IPS-15b (cell line): ENCODE results near the gene VTCN1.
"Not testable (repeated sequence)": the region's sequence is repeated elsewhere in the genome, so short reads cannot be mapped to it uniquely, and the experiment has no call there.

ENCODE experiments used
- H3K27me3 ChIP-seq: one replicate; pipeline ENCODE4 v1.6.1; 2013; ENCODE audit warnings: low read length; ENCODE audit not compliant: control insufficient read depth, insufficient read depth
- H3K36me3 ChIP-seq: one replicate; pipeline ENCODE4 v1.6.1; 2013; ENCODE audit warnings: low read length; ENCODE audit not compliant: control insufficient read depth, insufficient read depth
- H3K4me1 ChIP-seq: one replicate; pipeline ENCODE4 v1.6.1; 2013; ENCODE audit warnings: mild to moderate bottlenecking, low read length; ENCODE audit not compliant: control insufficient read depth, insufficient read depth
- H3K4me3 ChIP-seq: one replicate; pipeline ENCODE4 v1.5.1; 2013; ENCODE audit warnings: low read depth, low read length
- H3K9ac ChIP-seq: one replicate; pipeline ENCODE4 v1.6.1; 2013; ENCODE audit warnings: low read depth, mild to moderate bottlenecking, low read length
- H3K9me3 ChIP-seq: one replicate; pipeline ENCODE4 v1.6.1; 2013; ENCODE audit warnings: mild to moderate bottlenecking, low read length; ENCODE audit not compliant: control insufficient read depth, insufficient read depth

The VTCN1 gene, protein sequence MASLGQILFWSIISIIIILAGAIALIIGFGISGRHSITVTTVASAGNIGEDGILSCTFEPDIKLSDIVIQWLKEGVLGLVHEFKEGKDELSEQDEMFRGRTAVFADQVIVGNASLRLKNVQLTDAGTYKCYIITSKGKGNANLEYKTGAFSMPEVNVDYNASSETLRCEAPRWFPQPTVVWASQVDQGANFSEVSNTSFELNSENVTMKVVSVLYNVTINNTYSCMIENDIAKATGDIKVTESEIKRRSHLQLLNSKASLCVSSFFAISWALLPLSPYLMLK

DNA sequence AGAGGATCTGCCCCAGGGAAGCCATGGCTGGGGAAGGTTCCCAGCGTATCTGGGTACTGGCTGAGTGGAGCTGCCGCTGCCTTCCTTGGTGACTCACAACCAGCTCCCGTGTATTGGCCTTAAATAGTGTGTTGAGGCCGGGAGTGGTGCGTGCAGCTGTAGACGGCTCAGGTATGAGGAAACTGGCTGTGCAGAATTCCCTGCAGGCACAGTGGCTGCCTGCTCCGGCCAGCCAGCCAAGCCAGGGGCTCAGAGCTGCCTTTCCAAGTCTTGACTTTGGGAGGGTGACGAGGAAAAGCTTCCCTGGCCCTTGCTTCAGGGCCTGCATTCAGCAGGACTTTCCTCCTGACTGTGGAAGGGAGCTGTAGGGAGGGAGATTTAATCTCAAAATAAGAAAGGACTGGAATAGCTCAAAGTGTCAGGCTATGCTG, at the start of gene VTCN1:
TSS of gene VTCN1 (minus strand) at position 97 of the 431 bp plus-strand sequence. CDS start at position 25, 72 bp downstream.
- no peak within 1 kb of the TSS for H3K4me3 ChIP-seq
- H3K27me3 ChIP-seq: no peaks in the 10 kb centered on the region
- no peaks in the 10 kb centered on the region for H3K9me3 ChIP-seq
- no peak within 1 kb of the TSS for H3K9ac ChIP-seq
- H3K36me3 ChIP-seq: no peaks in the 10 kb centered on the region
- no peaks in the 10 kb centered on the region for H3K4me1 ChIP-seq

DNA sequence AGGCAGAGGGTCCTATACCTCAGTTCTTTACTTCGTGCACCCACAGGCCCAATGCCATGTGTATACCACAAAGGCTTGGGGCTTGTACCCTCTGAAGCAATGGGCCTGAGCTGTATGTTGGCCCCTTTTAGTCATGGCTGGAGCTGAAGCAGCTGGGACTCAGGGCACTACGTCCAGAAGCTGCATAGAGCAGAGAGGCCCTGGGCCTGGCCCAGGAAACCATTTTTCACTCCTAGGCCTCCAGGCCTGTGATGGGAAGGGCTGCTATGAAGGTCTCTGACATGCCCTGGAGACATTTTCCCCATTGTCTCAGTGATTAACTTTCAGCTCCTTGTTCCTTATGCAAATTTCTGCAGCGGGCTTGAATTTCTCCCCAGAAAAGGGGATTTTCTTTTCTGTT, 48.1 kb upstream of the VTCN1 start:
- Histone ChIP-seq H3K4me3 (no peak overlapping the region), H3K9me3 (peaks cover 12% of the 10 kb centered on the region), H3K36me3 (no peaks in the 10 kb centered on the region), H3K4me1 (no peaks in the 10 kb centered on the region), H3K9ac (no peak overlapping the region), H3K27me3 (no peaks in the 10 kb centered on the region)

DNA sequence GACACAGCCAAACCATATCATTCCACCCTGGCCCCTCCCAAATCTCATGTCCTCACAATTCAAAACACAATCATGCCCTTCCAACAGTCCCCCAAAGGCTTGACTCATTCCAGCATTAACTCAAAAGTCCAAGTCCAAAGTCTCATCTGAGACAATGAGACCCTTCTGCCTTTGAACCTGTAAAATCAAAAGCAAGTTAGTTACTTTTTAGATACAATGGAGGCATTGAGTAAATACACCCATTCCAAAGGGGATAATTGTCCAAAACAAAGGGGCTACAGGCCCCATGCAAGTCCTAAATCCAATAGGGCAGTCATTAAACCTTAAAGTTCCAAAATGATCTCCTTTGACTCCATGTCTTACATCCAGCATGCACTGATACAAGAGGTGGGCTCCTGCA, 47.3 kb upstream of the VTCN1 start:
- H3K9ac ChIP-seq, H3K27me3 ChIP-seq, H3K36me3 ChIP-seq, H3K4me1 ChIP-seq, H3K4me3 ChIP-seq: not testable (repeated sequence)
- peaks cover 12% of the 10 kb centered on the region for H3K9me3 ChIP-seq

DNA sequence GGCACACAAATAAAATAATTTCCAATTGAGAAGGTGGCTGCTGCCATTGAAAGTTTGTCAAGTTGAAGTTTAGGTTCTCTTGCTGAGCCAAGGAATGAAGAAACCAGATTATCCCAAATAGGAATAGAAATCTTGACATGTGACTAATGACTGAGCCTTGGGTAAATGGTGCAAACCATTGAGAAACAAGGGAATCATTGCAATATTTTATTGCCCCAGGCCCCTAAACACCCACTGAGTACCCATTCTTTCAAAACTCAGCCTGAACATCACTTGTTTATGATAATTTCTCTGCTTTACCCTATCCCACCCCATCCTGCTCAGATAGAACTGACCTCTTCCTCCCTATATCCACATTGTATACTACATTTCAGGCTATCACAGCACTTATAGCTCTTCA, 46.6 kb upstream of the VTCN1 start:
- Histone ChIP-seq H3K4me3 (no peak overlapping the region), H3K27me3 (no peaks in the 10 kb centered on the region), H3K36me3 (no peaks in the 10 kb centered on the region), H3K9ac (no peak overlapping the region), H3K9me3 (peaks cover 12% of the 10 kb centered on the region), H3K4me1 (no peaks in the 10 kb centered on the region)

DNA sequence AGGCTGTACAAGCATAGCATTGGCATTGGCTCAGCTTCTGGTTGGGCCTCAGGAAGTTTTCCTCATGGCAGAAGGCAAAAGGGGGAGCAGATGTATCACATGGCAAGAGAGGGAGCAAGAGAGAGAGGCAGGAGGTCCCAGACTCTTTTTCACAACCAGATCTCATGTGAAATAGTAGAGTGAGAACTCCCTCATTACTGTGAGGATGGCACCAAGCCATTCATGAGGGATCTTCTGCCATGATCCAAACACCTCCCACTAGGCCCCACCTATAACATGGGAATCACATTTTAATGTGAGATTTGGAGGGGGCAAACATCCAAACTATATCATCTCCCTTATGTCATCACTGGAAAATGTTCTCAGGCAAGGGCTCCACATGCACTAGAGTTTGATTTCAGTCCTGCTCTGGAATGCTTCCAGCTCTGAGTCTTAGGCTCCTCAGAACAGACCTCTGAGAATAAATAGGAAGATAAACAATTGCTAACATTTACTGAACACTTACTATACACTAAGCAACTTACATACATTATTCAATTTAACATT, 39.4 kb upstream of the VTCN1 start:
- H3K36me3 ChIP-seq: no peaks in the 10 kb centered on the region
- H3K9ac ChIP-seq: no peak overlapping the region
- no peaks in the 10 kb centered on the region for H3K4me1 ChIP-seq
- H3K27me3 ChIP-seq: no peaks in the 10 kb centered on the region
- no peaks in the 10 kb centered on the region for H3K9me3 ChIP-seq
- no peak overlapping the region for H3K4me3 ChIP-seq

DNA sequence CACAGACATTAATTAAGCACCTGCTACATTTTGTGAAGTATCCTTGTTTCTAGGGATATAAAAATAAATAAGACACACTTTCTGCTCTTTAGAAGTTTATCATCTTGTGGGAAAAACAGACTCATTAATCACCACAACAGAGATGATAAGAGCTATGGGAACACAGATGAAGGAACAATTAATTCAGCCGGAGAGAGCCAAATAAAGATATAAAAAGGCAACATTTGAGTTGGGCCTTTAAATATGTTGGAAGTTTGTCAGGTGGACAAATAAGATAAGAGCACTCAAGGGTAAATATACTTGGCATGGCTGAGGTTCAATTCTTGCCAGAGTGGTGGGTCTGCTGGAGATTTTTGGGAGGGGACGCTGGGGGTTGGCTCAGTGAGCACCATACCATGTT, 34.2 kb upstream of the VTCN1 start:
- Histone ChIP-seq H3K9ac (no peak overlapping the region), H3K27me3 (no peaks in the 10 kb centered on the region), H3K9me3 (no peaks in the 10 kb centered on the region), H3K4me1 (no peaks in the 10 kb centered on the region), H3K36me3 (no peaks in the 10 kb centered on the region), H3K4me3 (no peak overlapping the region)

DNA sequence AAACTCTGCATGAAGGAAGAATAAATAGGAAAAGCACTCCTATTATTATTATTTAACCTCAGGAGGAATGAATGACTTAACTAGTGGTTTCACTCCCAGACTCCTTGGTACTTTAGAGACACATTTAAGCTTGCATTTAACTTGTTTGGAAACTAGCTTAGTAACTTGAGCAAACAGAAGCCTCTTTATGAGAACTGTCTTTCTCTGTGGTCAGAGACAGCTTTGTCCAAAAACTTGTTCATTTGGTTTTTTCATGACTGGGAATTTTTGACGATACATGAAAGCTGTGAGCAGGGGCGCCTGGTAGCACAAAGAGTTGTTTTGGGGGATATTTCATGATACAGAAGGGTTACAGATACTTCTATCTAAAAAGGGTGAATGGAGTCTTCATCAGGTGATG, 33.6 kb upstream of the VTCN1 start:
- H3K4me1 ChIP-seq: no peaks in the 10 kb centered on the region
- no peaks in the 10 kb centered on the region for H3K36me3 ChIP-seq
- no peak overlapping the region for H3K9ac ChIP-seq
- H3K27me3 ChIP-seq: no peaks in the 10 kb centered on the region
- H3K4me3 ChIP-seq: no peak overlapping the region
- H3K9me3 ChIP-seq: no peaks in the 10 kb centered on the region

DNA sequence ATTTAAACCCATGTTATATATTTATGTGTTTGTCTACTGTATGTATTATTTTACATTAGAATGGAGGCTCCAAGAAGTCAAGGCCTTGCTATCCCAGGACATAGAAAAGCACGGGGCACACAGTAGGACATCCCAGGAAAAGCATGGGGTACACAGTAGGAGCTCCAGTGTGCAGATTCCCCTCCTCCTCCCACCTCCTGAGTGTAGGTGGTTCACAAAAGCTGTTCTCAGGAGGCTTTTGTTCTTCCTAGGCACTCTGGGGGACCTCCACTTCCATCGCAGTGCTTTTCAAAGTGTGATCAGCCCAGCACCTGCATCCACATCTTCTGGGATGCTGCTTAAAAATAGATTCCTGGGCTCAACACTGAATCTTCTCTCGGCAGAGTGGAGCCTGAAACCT, 30.8 kb upstream of the VTCN1 start:
- no peaks in the 10 kb centered on the region for H3K36me3 ChIP-seq
- no peak overlapping the region for H3K4me3 ChIP-seq
- no peaks in the 10 kb centered on the region for H3K4me1 ChIP-seq
- H3K9me3 ChIP-seq: no peaks in the 10 kb centered on the region
- no peak overlapping the region for H3K9ac ChIP-seq
- H3K27me3 ChIP-seq: no peaks in the 10 kb centered on the region

DNA sequence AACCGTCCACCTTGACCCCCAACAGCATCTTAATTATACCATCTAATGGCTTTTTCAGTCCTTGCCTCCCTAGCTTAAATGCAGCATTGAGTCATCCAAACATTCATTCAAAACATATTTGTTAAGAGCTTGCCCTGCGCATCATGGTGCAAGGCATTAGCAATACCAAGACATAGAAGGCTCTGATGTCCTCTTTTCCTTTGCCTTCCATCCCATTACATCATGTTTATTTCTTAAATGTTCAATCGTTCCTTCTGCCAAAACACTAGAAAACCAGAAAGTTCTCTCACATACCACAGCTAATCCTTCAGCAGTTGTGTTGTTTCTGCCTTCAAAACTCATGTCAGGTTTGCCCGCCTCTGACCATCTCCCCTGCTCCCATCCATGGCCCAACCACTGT, 29.8 kb upstream of the VTCN1 start:
- Histone ChIP-seq H3K9me3 (no peaks in the 10 kb centered on the region), H3K4me3 (no peak overlapping the region), H3K9ac (no peak overlapping the region), H3K4me1 (no peaks in the 10 kb centered on the region), H3K36me3 (no peaks in the 10 kb centered on the region), H3K27me3 (no peaks in the 10 kb centered on the region)

DNA sequence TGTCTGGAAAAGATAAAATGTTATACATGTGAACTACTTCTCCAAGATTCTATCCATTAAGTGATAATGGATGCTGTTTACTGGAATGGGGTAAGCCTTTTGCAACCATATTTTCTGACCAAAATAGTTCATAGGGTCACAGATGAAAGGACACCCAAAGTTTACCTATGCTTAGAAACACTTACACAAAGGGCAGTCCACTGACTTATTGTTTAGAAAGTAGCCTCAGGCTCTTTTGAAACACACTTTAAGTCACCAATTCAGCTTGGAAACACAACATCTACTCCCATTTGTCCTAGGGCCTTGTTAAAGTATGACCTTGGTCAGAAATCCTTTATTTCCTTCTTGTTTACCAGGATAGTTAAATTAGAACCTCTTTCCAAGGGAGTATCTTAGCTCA, 28.7 kb upstream of the VTCN1 start:
- no peaks in the 10 kb centered on the region for H3K9me3 ChIP-seq
- H3K9ac ChIP-seq: no peak overlapping the region
- no peak overlapping the region for H3K4me3 ChIP-seq
- no peaks in the 10 kb centered on the region for H3K4me1 ChIP-seq
- no peaks in the 10 kb centered on the region for H3K36me3 ChIP-seq
- H3K27me3 ChIP-seq: no peaks in the 10 kb centered on the region

DNA sequence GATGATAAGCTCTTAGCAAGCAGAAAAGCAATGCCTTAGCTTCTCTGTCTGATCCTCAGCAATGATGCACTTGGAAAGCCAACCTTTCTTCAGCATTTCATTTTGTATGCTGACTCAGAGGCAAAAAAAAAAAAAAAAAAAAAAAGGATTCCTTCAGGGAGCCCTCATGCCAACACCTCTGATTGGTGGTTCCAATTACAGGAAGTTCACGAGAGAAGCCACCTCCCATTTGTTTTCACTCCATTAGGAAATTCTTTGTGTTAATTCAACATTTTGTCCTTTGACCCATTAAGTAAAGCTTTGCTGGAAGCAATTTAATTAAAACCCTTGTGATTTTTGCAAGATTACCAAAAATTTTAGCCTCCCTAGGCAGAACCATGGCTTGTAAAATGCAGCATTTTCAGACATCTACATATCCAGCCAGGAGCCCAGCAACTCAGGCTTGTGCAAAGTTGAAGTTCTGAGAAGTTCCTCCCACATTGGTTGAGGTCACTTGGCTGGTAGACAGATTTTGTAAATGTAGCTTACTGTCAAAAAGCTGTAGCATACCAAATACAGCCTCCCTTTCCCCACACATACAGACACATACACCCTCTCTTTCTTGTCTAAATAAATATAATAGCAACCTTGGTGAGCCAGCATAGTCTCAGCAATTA, 27.1 kb upstream of the VTCN1 start:
- Histone ChIP-seq H3K27me3 (no peaks in the 10 kb centered on the region), H3K9me3 (no peaks in the 10 kb centered on the region), H3K9ac (no peak overlapping the region), H3K4me1 (no peaks in the 10 kb centered on the region), H3K4me3 (no peak overlapping the region), H3K36me3 (no peaks in the 10 kb centered on the region)

DNA sequence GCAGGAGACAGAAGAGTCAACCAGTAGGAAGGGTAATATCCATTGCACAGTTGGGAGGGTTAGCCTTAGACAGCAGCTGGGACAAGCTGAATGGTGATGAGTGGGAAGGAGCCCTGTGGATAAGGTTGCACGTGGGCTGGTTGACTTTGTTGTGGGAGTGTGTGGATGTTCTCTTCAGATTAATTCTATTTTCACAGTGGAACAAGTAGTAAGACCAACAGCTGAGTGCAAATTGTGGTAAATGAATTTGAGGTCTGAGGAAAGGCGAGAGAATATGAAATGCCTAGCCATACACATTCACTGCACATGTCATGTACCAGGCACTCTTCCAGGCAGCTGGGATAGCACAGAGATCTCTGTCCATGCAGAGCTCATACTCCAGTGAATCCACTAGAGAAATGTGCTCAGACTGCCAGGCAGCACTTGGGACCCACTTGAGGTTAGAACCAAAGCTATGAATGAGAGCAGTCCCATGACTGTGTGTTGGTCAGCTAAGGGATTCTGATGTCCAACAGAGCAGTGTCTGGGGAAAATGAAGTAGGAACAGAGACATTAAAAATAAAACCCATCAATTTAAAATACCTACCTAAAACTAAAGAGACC, 25.2 kb upstream of the VTCN1 start:
- Histone ChIP-seq H3K4me1 (no peaks in the 10 kb centered on the region), H3K27me3 (no peaks in the 10 kb centered on the region), H3K9ac (no peak overlapping the region), H3K9me3 (no peaks in the 10 kb centered on the region), H3K4me3 (no peak overlapping the region), H3K36me3 (no peaks in the 10 kb centered on the region)
